ENCODE data around the gene FLNB. TPM values are rescaled to one million over a fixed set of nuclear protein-coding genes. Genes with fewer than 3 reads are reported as not detected.

FLNB gene, protein sequence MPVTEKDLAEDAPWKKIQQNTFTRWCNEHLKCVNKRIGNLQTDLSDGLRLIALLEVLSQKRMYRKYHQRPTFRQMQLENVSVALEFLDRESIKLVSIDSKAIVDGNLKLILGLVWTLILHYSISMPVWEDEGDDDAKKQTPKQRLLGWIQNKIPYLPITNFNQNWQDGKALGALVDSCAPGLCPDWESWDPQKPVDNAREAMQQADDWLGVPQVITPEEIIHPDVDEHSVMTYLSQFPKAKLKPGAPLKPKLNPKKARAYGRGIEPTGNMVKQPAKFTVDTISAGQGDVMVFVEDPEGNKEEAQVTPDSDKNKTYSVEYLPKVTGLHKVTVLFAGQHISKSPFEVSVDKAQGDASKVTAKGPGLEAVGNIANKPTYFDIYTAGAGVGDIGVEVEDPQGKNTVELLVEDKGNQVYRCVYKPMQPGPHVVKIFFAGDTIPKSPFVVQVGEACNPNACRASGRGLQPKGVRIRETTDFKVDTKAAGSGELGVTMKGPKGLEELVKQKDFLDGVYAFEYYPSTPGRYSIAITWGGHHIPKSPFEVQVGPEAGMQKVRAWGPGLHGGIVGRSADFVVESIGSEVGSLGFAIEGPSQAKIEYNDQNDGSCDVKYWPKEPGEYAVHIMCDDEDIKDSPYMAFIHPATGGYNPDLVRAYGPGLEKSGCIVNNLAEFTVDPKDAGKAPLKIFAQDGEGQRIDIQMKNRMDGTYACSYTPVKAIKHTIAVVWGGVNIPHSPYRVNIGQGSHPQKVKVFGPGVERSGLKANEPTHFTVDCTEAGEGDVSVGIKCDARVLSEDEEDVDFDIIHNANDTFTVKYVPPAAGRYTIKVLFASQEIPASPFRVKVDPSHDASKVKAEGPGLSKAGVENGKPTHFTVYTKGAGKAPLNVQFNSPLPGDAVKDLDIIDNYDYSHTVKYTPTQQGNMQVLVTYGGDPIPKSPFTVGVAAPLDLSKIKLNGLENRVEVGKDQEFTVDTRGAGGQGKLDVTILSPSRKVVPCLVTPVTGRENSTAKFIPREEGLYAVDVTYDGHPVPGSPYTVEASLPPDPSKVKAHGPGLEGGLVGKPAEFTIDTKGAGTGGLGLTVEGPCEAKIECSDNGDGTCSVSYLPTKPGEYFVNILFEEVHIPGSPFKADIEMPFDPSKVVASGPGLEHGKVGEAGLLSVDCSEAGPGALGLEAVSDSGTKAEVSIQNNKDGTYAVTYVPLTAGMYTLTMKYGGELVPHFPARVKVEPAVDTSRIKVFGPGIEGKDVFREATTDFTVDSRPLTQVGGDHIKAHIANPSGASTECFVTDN (N-terminal part only)
- polyA plus RNA-seq (2014; cell fraction: cytosol; rRNA removed): 23.1 and 24.2 TPM in 2 replicates
- polyA plus RNA-seq (2014; cell fraction: nucleus; rRNA removed): 22.6 and 25.4 TPM in 2 replicates

DNA sequence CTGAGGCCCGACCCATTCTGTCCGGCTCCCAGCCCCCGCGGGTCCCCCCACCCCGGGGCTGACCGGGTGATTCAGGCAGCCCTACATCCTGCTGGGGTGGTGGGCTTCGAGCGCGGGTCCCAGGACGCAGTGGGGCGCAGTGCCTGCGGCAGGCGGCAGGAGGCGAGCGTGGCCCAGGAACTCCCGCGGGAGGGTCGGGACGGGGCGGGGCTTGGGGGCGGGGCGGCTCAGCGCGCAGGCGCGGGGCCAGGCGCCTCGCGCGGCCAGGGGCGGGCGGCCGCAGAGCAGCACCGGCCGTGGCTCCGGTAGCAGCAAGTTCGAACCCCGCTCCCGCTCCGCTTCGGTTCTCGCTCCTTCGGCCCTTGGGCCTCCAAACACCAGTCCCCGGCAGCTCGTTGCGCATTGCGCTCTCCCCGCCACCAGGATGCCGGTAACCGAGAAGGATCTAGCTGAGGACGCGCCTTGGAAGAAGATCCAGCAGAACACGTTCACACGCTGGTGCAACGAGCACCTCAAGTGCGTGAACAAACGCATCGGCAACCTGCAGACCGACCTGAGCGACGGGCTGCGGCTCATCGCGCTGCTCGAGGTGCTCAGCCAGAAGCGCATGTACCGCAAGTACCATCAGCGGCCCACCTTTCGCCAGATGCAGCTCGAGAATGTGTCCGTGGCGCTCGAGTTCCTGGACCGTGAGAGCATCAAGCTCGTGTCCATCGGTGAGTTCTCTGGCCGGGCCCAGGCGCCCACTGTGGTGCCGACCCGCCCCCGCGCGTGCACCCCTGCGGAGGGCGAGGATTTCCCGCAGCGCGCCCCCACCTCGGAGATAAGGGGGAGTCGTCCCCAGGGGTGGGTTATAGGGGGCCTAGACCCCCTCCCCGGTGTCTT, at the start of gene FLNB:
TSS of gene FLNB (plus strand) at position 282 of the 885 bp plus-strand sequence. CDS start at position 425, 143 bp downstream.
- DNase-seq (ENCODE audit: low spot score): peak; percentile 64

DNA sequence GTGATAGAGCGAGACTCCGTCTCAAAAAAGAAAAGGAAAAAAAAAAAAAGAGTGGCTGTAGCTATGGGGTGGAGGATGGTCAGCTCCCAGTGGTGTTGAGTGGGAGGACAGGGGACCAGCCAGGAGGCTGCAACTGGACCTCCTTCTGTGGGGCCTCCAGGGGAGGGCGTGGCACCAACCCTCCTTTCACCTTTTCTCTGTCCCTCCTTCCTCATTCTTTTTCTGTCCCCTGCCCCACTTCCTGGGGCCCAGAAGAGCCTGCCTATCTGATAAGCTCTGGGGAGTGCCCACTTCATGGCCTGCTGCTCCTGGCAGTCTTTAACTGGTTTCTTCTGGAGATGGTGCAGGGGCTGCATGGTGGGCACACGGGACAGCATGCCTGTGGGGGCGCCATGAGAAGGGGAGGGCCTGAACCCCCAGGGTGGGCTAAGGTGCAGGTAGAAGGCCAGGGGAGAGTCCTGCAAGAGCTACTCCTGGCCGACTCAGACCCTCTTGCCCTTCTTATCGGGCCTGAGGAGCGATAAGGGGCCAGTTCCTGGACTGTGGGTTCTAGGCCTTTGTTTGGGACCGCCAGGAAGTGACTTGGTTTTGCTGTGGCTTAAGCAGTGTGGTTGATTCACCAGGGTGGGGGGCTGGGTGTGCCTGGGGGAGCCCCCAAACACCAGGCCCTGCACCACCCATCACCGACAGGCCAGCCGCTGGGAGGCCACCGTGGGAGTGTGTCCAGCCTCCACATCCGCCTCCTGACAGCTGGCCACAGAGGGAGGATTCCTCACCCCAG, 49.4 kb upstream of the FLNB start:
- no peak for DNase-seq (ENCODE audit: low spot score)

DNA sequence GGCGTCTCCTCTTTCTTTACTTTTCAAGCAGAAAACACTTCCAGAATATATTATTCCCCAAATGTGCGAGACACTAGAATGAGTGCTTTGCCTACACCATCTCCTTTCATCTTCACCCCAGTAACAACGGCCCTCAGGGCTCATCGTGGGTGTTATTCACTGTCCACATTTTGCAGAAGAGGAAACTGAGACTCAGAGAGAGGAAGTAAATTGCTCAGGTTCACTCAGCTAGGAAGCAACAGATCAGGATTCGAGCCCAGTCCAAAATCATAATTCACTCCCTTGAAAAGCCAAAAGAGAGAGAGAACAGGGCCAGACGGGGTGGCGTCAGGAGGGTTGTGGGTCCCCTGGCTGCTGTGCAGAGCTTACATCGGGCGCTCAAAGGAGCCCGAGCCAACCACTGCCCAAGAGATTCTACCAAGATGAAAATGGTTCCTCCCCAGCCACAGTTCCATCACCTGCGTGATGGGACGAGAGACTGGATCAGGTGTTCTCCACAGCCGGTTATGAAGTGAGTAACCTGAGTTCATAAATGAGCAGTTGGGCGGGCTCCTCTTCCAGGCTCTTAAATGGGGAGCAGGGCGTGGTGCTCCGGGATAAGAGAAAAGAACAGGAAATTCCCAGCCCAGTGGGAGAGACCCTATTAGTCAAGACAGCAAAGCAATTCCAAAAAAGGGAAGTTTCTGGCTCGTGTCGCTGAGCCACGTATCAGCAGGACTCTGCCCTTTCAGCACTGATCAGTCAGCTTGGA, 48.6 kb upstream of the FLNB start:
- DNase-seq (ENCODE audit: low spot score): no peak

DNA sequence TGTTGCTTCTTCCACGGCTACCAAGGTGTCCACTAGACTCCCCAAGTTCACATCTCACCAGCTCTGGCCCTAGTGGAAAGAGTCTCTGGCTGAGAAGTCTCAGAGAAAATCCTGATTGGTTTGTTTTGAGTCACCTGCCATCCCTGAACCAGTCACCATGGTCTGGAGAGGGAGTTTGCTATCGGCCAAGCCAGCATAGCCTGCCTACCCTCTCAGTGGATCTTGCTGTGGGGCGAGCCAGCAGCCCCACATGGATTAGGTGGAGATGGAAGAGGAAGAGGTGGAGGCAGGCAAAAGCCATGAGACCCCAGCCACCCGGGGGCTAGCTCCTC, 48.1 kb upstream of the FLNB start:
- DNase-seq (ENCODE audit: low spot score): no peak

DNA sequence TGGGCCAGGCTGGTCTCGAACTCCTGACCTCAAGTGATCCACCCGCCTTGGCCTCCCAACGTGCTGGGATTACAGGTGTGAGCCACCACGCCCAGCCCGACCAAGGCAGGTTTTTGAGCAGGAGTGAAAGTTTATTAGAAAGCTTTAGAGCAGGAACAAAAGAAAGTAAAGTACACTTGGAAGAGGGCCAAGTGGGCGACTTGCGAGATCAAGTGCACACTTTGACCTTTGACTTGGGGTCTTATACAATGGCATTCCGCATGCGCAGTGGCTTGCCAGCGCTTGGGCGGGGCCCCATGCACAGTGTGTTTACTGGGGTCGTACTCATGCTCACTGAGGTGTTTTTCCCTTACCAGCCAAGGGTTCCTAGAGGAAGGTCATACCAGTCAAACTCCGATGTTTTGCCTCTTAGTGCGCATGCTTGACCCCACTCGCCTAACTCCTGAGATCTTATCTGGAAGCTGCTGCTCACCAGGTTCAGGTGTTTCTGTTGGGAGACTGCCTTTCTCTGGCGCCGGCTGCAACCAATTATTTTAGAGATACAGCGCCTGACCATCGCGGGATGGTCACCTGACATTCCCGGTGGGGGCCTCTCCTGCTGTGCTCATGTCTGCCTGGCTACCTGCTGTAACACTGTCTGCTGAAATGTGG, 46.9 kb upstream of the FLNB start:
- DNase-seq (ENCODE audit: low spot score): no peak

DNA sequence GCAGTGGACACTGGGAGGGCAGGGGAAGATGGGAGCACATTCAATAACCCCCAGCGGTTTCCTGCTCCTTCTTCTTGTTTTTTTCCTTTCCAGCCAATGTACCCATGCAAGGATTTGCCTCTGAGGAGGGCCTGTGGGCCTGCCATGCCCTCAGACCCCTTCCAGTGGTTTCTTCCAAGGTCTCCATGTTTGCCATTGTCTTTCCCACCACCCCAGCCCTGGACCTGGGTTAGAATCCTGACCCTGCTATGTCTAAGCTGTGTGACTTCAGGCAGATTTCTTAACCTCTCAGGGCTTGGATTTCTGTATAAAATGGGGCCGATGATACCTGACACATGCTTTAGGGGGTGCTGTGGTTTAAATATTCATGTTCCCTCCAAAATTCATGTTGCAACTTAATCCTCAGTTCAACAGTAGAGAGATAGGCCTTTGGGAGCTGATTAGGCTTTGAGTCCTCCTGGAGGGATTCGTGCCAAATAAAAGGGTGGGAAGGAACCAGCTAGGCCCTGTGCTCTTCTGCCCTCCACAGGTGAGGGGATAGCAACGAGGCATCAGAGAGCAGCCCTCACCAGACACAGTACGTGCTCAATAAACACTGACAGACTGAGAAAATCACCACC, 46.3 kb upstream of the FLNB start:
- DNase-seq (ENCODE audit: low spot score): no peak

DNA sequence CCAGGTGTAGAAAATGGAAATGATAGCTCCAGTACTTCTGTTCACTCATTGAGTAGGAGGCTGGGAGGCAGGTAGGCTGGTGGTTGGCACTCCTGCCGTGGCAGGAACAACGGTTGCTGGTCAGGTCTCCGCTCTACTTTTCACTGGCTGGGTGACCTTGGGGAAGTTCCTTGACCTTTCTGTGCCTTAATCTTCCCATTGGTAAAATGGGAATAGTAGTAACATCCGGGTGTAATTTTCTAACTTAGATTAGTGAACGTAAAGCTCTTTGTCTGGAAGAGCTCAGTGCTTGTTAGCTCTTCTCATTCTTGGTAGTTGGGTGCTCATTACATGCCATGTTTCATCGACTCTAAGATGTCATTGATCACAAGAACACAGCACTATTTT, 45.8 kb upstream of the FLNB start:
- no peak for DNase-seq (ENCODE audit: low spot score)

DNA sequence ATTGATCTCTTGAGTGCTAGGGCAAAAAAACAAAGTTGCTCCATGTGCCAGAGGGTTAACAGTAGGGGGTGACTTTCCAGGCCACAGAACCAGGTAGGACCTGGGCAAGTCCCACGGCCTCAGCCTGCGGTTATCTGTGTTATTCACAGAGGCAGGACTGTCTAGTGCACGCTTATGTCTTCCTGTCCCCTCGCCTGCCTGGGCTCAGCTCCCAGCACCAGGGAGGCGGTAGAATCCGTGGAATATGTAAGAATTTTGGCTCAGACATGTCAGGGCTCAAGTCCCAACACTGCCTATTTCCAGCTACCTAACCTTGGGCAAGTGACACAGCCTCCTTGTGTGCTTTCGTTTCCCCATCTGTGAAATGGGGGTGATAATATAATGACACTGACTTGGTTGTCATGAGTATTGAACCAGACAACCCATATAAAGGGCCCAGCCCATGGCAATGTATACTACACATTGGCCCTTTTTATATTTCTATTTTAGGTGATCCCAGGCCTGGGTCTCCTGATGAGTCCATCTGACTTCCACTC, 44.3 kb upstream of the FLNB start:
- no peak for DNase-seq (ENCODE audit: low spot score)

DNA sequence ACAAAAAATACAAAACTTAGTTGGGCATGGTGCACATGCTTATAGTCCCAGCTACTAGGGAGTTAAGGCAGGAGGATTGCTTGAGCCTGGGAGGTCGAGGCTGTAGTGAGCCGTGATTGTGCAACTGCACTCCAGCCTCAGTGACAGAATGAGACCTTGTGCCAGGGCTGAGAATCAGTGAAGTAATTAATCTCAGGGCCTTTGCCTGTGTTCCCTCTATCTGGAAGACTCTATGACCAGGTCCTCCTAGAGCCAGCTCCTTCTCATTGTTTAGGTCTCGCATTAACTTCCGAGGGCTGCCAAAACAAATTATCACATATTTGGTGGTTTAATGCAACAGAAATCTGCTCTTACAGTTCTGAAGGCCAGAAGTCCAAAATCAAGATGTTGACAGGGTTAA, 41.4 kb upstream of the FLNB start:
- DNase-seq (ENCODE audit: low spot score): no peak

DNA sequence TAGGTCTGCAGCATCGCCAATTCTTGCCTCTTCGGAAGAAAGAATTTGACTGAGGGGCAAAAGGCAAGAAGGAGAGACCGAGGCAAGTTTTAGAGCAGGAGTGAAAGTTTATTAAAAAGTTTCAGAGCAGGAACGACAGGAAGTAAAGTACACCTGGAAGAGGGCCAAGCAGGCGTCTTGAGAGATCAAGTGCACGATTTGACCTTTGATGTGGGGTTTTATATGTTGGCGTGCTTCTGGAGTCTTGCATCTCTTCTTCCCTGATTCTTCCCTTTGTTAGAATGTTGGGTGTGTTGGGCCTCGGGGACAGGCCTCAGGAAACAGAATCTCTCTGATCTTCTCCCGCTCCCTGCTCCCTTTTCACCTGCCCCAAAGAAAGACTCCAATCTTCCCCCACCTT, 40.6 kb upstream of the FLNB start:
- no peak for DNase-seq (ENCODE audit: low spot score)

DNA sequence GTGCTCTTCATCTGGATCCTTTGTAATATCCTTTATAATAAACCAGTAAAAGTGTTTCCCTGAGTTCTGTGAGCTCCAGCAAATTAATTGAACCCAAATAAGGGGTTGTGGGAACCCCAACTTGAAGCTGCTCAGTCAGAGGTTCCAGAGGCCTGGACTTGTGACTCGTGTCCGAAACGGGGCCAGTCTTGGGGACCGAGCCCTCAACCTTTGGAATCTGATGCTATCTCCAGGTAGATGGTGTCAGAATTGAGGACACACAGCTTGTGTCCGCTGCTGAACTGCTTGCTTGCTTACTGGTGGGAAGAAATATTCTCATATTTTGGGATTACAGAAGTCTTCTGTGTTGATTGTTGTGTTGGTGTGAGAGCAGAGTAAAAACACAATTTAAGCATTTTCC, 39.7 kb upstream of the FLNB start:
- DNase-seq (ENCODE audit: low spot score): no peak

DNA sequence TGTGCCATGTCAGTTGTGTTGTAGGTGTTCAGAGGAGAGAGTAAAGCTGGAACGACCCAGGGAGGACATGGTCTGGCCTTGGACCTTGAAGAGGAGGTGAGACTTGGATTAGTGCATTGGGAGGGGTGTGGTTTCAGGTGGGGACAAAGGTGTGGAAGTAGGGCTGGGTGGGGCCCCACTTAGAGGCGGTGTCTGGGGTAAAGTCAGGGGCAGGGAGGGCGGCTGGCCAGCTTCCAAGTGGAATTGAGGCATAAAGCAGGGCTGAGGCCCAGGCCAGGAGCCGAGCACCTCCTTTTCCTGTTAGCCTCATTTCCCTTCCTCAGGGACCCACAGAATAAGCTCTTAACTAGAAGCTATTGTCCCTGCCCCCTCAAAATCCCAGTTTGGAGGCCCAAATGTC, 36.2 kb upstream of the FLNB start:
- no peak for DNase-seq (ENCODE audit: low spot score)

DNA sequence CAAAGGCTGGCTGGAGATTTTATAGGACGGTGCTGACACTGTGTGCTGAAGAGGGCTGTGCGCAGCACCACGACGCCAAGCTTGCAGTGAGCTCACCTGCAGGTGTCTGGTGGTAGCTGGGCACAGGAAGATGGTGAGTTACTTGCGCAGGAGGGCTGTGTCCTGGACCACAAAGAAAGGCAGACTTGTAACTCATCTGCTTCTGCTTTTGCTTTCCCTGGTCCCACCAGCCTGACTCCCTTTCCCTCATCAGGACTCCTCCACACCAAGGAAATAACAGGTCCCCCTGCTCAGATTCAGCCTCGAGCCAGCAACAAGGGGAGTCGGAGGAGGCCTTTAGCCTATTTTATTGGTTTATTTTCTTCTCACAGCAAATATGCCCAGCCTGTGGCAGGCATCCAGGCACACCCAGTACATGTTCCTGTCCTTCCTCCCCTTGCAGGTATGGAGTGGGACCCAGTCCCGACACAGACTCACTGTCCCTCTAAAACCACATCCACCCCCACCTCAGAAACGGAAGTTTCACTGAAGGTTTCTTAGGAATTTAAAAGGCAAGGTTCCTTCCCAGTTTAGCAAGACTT, 35.6 kb upstream of the FLNB start:
- DNase-seq (ENCODE audit: low spot score): no peak

DNA sequence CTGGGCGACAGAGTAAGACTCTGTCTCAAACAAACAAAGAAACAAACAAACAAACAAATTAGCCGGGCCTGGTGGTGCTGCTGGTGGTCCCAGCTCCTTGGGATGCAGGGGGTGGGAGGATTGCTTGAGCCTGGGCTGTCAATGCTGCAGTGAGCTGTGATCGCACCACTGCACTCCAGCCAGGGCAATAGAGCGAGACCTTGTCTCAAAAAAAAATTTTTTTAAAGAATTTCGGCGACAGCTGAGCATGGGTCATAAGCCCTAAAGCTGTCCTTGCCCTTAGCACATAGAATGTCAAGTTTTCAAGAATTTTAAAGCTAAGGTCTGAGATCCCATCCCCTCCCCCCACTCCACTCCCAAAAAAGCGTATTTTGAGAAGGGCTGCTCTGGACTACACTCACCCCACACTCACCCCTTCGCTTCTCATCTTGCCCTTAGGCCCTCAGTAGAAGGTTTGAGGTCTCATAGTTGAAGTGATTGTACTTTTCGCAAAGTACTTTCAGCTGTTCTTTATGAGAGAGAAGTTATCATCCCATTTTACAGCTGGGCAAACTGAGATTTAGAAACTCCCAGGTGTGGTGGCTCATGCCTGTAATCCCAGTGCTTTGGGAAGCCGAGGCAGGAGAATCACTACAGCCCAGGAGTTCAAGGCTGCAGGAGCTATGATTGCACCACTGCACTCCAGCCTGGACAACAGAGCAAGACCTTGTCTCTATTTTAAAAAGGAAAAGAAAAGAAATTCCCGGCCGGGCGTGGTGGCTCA, 34.3 kb upstream of the FLNB start:
- DNase-seq (ENCODE audit: low spot score): no peak

DNA sequence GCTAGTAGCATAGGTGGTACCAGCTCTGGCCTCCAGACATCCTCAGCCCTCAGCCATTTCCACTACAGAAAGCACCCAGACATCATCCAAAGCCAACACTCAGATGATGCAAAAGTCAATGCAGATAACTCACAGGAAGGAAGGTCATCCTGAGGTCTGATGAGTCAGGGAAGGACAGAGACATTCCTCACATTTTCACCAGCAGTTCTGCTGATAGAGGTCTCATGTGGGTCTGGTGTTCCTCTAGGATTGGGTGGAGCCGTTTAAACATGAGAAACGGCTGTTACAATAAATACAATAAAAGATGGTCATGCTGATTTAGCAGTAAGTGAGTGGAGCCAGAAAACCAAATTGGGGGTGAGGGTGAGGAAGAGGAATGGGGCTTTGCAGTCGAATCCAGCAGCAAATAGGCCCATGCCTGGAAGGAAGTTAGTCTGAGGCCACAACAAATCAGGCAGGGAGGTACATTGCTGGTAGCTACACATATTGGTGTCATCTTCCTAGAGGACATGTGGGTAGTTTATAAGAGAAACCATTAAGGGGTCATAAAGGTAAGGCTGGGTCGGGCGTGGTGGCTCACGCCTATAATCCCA, 33.3 kb upstream of the FLNB start:
- DNase-seq (ENCODE audit: low spot score): no peak

DNA sequence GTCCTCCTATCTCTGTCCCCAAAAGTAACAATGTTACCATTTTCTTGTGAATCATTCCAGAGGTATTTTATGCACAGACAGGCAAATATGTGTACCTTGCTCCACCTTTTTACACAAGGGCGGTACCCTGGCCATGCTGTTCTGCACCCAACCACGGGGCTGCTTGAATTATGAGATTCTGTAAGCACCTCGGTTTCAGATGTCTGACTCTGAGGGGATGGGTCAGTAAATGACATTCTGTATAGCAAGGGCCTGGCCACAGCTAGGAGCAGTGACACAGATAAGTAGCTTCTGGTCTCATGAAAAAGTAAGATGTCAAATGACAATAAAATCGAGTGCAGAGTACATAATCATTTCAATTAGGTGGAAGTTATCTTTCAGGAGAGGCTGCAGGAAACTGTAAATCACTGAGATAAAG, 30.4 kb upstream of the FLNB start:
- DNase-seq (ENCODE audit: low spot score): no peak

All from SK-N-DZ (cell line).